GM19193 (cell line): ENCODE measurements around the gene ACACA.

ENCODE experiments used
- POLR2A ChIP-seq: IDR thresholded peaks from 4 replicates; pipeline ENCODE4 v1.6.1; 2011; ENCODE audit not compliant: insufficient read depth, insufficient read length; ENCODE audit errors: extremely low read depth

The ACACA gene

GRCh38 chr17:37084372-37084771, 322.3 kb downstream of the ACACA start:
- TF ChIP-seq POLR2A, result no peak

DNA sequence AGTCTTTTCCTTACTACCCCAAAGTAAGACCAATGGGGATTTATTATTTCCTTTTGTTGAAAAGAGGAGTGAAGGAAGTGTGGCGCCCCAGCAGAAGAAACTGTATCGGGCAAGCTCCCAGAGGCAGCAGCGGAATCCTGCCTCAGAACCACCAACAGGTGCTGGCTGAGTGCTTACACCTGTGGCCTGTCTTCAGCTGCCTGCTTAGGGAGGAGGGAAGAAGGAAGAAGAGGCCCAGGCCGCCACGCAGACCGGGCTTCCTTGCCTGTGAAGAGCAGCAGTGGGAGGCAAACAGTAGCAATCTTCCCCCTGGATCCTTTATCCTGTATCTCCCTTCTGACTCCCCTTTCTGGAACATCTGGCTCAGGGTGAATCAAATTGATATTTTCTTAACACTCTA, 323.2 kb downstream of the ACACA start:
- TF ChIP-seq POLR2A, result no peak

DNA sequence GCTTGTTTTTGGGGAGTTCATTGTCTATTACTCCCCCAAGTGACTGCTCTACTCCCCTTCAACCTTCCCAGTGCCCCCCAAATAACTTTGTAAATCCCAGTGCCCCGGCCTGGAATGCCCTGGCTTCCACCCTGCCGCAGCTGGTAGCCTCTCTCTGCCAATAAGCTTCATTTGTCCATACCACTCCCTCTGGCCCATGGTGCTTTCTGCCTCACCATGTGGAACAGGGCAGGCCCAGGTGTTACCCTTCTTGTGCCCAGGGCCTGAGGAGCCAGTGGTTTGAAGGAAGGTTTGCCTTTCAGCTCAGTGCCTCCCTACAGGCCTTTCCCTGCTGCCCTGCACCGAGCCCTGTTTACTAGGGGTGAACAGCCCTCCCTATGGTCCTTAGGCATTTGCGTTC, 323.7 kb downstream of the ACACA start:
- no peak for TF ChIP-seq POLR2A

DNA sequence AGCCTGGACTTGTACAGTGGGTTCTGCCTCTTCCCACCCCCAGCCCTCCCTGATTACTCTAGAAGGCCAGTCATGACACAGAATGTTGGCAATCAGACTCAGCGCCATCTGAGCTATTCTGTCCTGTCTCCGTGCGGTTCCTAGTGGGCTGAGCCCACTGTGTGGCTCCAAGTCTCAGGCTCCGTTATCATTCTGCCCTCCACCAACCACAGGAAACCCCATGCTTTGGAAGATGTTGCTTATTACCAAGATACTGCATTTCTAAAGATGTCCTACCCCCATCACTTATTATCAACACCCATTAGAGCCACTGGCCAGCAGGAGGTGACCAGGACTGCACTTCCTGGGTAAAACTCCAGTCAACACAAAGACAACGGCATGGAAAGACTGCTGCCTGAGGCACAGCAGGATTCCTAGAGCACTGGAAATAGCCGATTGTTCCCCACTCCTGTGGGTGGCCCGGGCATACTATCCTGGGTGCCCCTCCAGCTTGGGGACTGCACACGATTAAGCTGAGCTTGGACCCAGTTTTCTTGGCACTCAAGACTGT, 324.2 kb downstream of the ACACA start:
- no peak for TF ChIP-seq POLR2A

GRCh38 chr17:37081287-37081686, 325.3 kb downstream of the ACACA start:
- no peak for TF ChIP-seq POLR2A

DNA sequence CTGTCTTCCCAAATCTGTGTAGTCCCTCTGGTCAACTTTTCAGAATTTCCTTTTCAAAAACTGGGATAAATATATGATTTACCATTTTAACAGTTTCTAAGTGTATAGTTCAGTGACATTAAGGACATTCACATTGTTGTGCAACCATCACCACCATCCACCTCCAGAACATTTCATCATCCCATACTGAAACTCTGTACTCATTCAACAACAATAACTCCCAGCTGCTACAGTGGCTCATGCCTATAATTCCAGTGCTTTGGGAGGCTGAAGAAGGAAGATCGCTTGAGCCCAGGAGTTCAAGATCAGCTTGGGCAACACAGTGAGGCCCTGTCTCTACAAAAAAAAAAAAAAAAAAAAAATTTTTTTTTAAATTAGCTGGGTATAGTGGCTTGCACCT, 326.9 kb downstream of the ACACA start:
- no peak for TF ChIP-seq POLR2A

GRCh38 chr17:37079065-37079708, 327.4 kb downstream of the ACACA start:
- TF ChIP-seq POLR2A, result no peak

- TF ChIP-seq POLR2A, result no peak
These were observed 337.5 kb downstream of the ACACA start for GRCh38 chr17:37069087-37069486.

DNA sequence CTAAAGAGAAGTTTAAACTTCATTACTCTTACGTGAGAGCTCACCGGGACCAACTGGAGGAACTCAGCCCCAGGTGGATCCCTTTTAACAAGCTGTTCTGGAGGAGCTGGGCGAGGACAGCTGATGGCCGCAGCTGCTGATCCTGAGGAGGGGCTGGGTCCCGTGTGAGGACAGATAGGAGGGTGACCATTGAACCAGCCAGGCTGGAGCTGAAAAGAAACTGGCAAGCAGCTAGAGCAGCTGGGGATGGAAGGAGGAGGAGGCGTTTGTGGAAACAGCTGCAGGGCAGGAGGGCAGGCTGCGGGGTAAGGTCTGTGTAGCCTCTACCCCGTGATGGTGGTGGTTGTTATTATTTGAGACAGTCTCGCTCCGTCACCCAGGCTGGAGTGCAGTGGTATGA, 338.4 kb downstream of the ACACA start:
- TF ChIP-seq POLR2A, result no peak

DNA sequence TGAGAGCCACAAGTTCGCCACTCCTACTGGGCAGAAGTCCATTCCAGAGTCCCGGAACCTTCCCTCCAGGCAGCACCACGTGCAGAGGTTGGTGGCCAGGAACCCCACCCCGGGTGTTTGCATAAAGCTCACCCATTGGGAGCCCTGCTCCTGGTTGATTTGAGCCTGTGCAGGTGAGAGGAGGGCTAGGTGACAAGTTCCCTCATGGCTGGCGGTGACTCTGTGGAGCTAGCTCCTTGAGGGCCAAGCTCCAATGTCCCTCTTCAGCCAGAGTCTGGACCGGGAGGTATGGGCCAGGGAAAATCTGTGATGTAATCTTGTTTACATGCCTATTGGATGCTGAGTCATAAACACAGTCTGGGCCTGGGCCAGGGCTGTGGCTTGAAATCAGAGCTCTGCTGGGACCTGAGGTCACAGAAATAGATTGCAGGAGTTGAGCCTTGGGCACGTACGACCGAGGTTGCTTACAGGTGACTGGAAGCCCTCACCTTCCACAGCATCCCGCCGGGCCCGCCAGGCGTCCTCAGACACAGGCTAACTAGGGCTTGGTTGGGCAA, 339.0 kb downstream of the ACACA start:
- no peak for TF ChIP-seq POLR2A

DNA sequence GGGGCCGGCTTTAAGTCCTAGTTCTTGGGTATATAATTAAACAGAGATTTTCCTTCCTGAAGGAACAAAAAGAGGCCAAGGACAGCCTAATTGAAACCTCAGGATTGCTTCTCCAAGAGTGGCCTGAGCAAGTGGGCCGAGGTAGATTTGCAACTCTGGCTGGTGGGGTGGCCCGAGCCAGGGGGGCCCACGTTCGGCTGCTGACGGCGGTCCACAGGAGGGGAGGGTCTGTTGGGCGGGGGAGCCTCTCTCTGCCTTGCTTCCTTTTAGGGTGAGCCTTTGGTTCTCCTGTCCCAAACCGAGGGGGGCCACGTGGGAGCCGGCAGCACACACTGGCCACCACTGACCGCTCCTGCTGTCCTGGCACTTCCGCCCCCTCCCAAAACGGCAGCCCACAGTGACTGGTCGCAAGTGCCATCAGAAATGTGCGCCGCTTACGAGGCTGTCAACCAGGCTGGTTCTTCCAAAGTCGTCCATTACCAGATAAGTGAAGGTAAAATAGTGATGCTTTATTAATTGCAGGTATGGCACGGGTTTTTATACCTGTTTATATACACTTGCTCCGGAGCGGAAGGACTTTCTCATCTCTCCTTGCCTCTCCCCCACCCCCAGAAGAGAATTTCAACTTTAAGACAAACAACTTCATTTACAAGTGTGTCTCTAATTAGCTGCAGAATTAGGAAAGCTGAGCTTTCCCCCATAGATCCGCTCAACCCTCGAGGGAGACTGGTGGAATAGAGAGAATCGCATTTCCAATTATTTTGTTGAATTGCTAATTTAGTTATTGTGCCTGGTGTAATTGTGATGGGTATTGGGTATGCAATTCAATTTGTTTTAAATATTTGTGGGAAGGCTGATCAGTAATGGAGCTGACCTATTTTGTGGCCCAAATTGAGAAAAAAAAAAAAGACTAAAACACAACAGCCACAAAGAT, 340.0 kb downstream of the ACACA start:
- no peak for TF ChIP-seq POLR2A

DNA sequence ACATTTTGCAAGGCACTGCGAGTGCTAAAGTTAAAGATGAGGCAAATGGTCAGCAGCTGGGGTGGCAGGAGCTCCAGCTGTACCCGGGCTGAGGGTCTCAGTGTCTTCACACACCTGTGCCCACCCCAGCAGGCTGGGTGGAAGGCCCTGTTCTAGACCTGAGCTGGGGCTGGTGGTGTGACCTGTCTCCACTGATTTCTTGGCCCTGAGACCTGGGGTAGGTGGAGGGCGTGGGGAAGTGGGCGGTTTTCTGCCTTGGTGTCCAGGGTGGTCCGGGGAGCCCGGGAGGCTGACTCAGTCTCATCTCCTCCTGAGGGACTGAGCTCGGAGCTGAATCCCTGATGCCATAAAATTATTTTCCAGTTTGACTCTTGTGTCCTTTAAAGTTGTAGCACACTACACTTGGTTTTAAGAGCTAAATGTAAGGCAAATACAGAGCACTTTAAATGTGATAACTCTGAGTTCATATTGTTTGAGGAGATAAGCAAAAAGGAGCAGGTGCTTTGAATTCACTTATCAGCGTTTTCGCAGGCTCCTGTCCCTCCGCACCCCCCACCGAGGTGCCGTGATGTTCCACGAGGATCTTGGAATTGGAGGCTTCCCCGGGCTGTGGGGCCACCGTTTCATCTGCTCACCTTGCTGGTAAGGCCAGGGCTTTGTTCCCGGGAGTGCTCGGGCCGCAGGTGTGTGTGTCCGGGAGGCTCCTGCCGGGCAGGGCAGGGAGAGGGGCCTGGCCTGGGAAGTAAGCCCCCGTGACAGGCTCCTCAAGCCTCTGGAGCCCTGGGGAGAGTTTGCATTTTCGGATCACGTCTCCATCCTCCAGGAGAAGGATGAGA, 340.9 kb downstream of the ACACA start:
- TF ChIP-seq POLR2A, result no peak

DNA sequence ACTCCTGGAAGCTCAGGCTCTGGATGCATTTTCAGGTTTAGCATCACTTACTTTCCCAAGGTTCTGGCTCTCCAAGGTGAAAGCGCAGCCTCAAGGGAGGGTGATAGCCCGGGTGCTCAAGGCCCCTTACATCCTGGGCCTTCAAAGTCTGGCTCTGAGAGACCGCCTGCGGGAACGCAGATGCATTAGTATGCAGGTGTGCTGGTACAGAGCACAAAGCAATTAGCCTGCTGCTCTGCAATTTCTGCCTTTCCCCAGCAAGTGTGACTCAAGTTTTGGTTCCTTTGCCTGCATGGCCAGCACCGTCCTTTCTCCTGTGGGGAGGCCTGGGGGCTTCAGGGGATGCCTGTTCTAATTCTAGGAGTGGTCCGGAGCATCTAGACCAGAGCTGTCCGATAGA, 341.7 kb downstream of the ACACA start:
- no peak for TF ChIP-seq POLR2A

GRCh38 chr17:37064206-37064605, 342.4 kb downstream of the ACACA start:
- TF ChIP-seq POLR2A, result no peak

DNA sequence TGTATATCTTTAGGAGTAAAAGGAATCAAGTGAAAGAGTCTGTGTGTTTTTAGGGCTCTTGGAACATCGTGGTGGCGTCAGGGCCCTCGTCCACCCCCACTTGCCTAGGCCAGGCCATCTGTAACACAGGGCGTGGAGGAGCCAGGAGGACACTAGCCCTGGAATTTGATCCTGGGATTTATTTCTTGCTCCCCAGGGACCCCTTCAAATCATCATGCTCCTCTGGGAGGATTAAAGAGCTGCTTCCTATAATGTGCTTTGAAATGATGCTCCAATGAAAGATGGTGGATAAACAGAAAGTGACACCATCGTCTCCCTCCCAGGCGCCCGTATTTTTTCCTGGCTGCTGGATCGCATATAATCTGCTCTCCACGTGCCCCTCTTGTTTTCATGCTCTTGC, 344.6 kb downstream of the ACACA start:
- no peak for TF ChIP-seq POLR2A
